ENCODE data around the gene SPTAN1.
"Not testable (repeated sequence)": the region's sequence is repeated elsewhere in the genome, so short reads cannot be mapped to it uniquely, and the experiment has no call there.

The SPTAN1 gene

DNA sequence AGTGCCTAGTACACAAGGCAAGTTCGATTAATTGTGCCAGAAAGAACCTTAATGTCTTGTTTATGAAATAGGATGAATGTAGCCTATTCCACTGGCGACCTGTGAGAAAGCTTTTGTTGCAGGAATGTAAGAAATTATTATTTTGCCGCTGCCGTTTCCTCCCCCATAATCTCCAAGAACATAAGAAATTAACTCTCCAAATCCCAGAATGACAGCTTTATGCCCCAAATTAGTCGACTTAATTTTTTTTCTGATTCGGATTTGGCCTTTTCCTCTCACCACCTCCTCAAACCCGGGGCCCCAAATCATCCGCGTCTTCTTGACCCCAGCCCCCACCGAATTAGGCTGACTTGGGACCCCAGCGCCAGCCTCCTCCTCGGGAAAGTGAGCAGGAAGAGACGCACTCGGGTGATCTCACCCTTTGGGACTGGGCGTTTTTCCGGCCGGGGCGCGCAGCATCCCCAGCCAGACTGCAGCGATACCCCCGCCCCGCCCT, 682 bp upstream of the SPTAN1 start:
- H3K4me3 ChIP-seq (ENCODE audit: low read depth, low read length) = peak overlapping the region; percentile 69
- DNase-seq (ENCODE audit: low read depth) = no peak

DNA sequence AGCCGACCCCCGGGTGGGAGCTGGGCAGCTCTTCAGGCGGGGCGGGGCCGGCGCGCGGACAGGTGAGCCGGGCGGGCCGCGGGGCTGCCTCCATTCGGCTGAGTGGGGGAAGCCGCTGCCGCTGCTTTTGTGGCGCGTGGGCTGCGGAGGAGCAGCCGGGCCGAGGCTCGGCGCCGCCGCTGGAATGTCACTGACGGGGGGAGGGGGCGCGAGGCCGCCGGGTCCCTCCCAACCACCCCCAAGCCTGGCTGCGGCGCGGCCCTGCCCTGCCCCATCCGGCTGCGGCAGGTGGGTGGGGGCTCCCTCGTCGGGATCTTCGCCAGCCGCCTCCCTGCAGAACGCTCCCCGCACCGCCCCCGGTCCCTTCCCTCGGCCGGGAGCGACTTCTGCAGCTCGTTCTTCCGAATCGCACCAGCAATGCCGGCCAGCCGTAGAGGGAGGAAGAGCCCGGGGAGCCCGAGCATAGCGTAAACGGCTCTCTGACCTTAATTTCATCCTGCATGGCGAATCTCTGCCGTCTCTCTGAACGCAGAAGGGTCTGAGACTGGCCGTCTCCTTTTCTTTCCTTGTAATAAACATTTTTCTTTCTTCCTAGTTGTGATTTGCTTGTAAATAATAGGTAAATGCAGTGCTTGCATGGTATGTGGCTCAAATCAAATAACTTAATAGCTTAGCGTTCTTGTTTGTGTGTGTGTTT, 505 bp downstream of the SPTAN1 start:
- no peak for DNase-seq (ENCODE audit: low read depth)
- H3K4me3 ChIP-seq (ENCODE audit: low read depth, low read length) = peak overlapping the region; percentile 69

DNA sequence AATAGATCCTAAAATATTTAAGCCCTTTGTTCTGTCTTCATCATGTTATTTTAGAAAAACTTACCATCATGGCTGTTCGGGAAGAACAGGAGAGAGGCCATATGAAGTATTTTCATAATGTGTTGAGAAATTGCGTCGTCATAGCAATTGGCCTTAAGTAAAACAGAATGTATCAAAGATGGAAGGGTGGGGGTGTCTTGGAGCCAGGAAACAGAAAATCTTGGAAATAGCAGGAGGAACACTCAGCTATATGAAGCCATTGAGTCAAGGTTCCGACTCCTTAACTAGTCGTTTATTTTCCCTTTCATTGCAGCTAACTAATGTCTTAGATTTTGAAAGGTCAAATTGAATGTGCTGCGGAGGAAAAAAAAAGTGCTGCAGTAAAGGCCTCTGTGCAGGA, 1.3 kb downstream of the SPTAN1 start:
- no peak for DNase-seq (ENCODE audit: low read depth)
- peak overlapping the region; percentile 69 for H3K4me3 ChIP-seq (ENCODE audit: low read depth, low read length)

GRCh38 chr9:128554155-128554862, 1.9 kb downstream of the SPTAN1 start:
- peak; percentile 73 for DNase-seq (ENCODE audit: low read depth)
- H3K4me3 ChIP-seq (ENCODE audit: low read depth, low read length) = peak overlapping the region; percentile 69

GRCh38 chr9:128555180-128555721, 2.9 kb downstream of the SPTAN1 start:
- peak overlapping the region; percentile 31 for H3K4me3 ChIP-seq (ENCODE audit: low read depth, low read length)
- no peak for DNase-seq (ENCODE audit: low read depth)

DNA sequence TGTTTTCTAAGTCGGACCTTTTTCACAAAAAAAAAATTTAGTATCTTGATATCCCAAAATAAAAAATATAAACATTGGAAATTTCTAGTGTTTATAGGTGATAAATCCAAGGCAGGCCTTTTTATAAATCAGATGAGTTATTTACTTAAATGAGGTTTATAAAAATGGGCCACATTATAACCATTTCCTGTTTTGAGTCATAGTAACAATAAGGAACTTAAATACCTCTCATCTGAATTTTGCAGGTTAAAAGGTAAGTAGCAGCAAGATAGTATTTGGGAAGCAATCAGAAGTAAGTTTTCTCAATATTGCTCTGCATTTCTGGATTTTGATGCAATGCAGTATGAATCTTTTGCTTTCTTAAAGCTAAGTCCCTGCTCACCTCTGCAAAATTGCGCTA, 3.9 kb downstream of the SPTAN1 start:
- no peak overlapping the region for H3K4me3 ChIP-seq (ENCODE audit: low read depth, low read length)
- no peak for DNase-seq (ENCODE audit: low read depth)

DNA sequence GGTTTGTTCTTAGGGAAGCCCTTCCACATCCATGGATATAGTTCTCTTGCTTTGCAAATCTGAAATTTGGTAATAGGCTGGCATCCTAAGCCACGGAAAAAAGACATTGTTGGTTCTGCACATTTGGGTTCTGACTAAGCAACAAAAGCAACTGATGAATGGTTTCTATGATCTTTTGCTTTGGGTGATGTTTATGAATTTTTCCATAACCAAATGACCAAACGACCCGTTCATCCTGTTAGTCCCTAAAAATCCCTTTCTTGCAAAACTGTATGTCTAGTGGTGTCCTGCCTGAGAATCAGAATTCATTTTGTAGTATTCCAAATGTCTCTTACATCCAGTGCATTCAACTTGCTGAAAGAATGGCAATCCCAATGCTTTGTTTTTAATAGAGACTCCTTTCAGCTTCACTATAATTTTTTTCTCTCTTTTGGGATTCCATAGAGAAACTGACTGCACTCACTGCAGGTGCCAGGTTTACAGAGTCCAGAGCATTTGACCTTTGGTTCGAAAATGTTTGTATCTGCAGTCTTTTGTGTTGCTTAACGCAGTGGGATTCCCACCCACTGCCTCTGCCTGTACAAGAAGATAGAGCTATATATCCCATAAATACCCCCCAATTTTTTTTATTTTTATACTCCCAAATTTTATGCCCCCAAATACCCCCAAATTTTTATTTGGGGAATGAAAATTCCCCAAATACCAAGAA, 4.7 kb downstream of the SPTAN1 start:
- DNase-seq (ENCODE audit: low read depth) = no peak

DNA sequence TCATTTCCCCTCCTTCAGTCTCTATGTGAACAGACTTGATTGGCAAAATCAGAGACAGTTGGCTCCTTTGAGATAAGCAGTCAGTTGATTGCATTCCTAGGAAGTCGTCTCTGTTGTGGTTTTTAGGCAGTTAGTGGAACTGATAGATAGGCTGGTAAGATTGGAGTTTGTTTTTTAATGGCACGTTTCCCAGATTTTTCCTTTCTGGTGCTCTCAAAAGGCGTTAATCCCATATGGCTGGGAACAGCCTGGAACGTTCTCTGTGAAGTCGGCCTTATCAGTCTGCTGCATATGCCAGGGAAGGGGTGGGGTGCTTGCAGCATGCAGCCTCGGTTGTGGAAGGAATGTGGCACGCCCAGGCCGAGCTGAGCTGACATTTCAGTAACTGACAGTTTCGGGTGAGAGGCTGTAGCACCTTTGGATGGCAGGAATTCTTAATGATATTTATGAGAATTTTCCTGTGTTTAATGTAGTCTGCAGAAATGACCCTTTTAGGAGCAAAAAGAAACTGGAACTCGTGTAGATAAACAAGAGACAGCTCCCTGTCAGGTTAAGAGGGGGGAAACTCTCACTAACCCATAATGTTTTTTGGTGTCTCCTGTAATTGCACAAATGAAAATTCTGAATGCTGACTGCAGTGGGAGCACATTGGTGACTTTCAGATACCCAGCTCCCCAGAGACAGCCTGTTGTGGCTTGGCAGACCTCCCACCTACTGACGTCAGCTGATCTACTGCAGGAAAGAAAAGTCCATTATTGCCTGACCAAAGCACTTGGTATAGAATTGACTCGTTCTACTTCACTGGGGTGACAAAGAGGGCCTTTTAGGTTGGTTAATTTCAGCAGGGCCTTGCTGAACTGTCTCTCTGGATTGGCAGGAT, 6.3 kb downstream of the SPTAN1 start:
- peak overlapping the region; percentile 25 for H3K4me3 ChIP-seq (ENCODE audit: low read depth, low read length)
- peak; percentile 81 for DNase-seq (ENCODE audit: low read depth)

More for the DNA sequence above, 4.7 kb downstream of the SPTAN1 start:
- H3K4me3 ChIP-seq (ENCODE audit: low read depth, low read length) = no peak overlapping the region

- H3K4me3 ChIP-seq (ENCODE audit: low read depth, low read length) = no peak overlapping the region
- no peak for DNase-seq (ENCODE audit: low read depth)
Observed at GRCh38 chr9:128565578-128565977, 13.2 kb downstream of the SPTAN1 start.

DNA sequence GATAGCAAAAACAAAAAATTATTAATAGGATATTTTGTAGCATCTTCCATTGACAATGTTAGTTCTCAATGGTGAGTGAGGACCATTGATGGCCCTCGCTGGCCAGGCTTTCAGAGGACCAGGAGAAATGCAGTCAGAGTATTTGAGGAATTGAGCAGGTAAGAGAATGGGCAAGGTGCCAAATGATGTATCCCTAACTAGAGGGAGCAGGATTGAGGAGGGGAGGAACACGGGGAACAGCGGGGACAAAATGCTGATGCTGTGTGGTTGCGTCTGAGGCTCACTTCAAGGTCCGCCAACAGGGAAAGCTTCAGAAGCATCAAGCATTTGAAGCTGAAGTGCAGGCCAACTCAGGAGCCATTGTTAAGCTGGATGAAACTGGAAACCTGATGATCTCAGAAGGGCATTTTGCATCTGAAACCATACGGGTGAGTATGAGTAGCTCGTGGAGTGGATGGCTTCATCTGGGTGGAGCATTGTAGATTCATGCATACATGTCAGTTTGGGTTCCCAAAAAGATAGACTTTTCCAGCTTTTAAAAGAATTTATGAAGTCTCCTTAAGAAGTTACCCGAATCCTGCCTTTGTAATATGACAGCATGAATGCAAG, 16.2 kb downstream of the SPTAN1 start:
- no peak overlapping the region for H3K4me3 ChIP-seq (ENCODE audit: low read depth, low read length)
- DNase-seq (ENCODE audit: low read depth) = no peak

DNA sequence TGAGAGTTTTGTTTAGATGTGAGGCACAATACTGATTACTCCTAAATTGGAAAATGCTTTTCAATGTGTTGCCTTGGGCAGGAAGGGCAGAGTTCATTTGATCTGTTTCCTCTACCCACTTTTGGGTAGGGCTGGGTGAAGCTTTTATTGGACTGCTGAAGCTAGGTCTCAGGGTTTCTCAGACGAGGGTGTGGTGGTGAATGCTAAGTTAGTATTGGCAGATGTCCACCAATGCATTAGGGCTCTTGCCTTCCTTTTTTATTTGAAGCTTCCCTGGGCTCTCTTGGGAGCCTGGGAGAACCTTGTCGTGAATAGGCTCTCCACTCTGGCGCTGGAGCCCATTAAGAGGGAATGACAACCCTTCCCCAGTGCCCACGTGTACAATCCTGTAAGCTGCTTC, 23.1 kb downstream of the SPTAN1 start:
- H3K4me3 ChIP-seq (ENCODE audit: low read depth, low read length) = no peak overlapping the region
- no peak for DNase-seq (ENCODE audit: low read depth)

GRCh38 chr9:128575916-128576315, 23.5 kb downstream of the SPTAN1 start:
- DNase-seq (ENCODE audit: low read depth) = no peak
- H3K4me3 ChIP-seq (ENCODE audit: low read depth, low read length) = no peak overlapping the region

DNA sequence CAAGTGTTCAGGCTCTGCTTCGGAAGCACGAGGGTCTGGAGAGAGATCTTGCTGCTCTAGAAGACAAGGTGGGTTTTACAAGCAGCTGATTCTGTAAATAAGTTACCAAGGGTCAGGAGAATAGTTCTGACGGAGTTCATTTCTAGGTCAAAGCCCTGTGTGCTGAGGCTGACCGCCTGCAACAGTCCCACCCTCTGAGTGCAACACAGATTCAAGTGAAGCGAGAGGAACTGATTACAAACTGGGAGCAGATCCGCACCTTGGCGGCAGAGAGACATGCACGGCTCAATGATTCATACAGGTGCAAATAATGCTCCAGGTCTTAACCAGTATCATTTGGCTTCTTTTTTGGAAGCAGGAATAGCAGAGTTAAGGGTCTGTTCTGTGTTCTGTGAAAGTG, 24.8 kb downstream of the SPTAN1 start:
- DNase-seq (ENCODE audit: low read depth) = no peak
- no peak overlapping the region for H3K4me3 ChIP-seq (ENCODE audit: low read depth, low read length)

DNA sequence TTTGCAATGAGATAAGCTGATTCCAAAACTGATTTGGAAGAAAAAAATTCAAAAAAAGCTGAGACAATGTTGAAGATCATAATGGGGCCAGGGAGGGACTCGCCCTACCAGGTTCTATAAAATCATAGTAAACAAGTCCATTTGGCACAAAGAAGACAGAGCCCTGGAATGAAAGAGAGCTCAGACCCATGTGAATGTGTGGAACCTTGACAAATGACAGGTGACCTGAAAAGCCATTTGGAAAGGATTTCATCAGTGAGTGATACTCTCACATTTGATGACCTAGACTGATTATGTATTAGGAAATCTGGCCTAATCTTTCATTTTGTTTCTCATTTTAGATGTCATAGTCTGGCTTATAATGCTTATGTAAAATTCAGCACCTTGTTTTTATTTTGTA, 26.8 kb downstream of the SPTAN1 start:
- H3K4me3 ChIP-seq (ENCODE audit: low read depth, low read length) = no peak overlapping the region
- no peak for DNase-seq (ENCODE audit: low read depth)

GRCh38 chr9:128580731-128581130, 28.3 kb downstream of the SPTAN1 start:
- no peak for DNase-seq (ENCODE audit: low read depth)
- no peak overlapping the region for H3K4me3 ChIP-seq (ENCODE audit: low read depth, low read length)

DNA sequence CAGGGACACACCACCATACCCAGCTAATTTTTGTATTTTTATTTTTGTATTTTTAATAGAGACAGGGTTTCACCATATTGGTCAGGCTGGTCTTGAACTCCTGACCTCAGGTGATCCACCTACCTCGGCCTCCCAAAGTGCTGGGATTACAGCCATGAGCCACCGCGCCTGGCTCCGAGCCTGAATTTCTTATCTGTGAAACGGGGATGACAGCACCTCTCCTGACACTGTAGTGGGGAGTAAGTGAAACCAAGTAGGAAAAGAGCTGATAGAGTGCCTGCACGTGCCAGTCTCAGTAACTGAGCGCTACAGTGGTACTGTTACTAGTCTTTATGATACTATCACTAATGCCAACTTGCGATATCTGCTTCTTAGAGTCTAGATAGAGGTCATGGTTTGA, 32.8 kb downstream of the SPTAN1 start:
- H3K4me3 ChIP-seq (ENCODE audit: low read depth, low read length); DNase-seq (ENCODE audit: low read depth): not testable (repeated sequence)

DNA sequence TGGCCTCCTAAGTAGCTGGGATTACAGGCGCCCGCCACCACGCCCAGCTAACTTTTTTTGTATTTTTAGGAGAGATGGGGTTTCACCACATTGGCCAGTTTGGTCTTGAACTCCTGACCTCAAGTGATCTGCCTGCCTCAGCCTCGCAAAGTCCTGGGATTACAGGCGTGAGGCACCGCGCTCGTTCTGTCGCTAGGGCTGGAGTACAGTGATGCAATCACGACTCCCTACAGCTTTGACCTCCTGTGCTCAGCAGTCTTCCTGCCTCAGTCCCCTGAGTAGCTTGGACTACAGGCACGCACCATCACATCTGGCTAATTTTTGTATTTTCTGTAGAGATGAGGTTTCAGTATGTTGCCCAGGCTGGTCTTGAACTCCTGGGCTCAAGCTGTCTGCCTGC, 34.5 kb downstream of the SPTAN1 start:
- H3K4me3 ChIP-seq (ENCODE audit: low read depth, low read length); DNase-seq (ENCODE audit: low read depth): not testable (repeated sequence)

- no peak for DNase-seq (ENCODE audit: low read depth)
Observed at GRCh38 chr9:128587453-128587852, 35.1 kb downstream of the SPTAN1 start.

More at GRCh38 chr9:128587453-128587852, 35.1 kb downstream of the SPTAN1 start:
- no peak overlapping the region for H3K4me3 ChIP-seq (ENCODE audit: low read depth, low read length)

Measured in skeletal muscle cell (primary cell).